Transverse colon (tissue), 4 donors: ENCODE results near the gene ENG.

Source experiments
- POLR2A ChIP-seq: fragments of 450-650 bp; IDR thresholded peaks from one replicate; pipeline ENCODE4 v1.6.1; 2016; ENCODE audit warnings: antibody characterized with exemption, mild to moderate bottlenecking, moderate library complexity
- POLR2AphosphoS5 ChIP-seq, 3 donors: sonication (generic); formaldehyde crosslinking; IDR thresholded peaks; one replicate each; pipeline ENCODE4 v1.6.1; 2016; ENCODE audit warnings: antibody characterized with exemption in 3 of 3
- TF ChIP-seq, protein P1 (sequence below), 5 experiments: fragments of 200-600 bp in 3 of 5; fragments of 450-650 bp in 2 of 5; sonication (generic) in 3 of 5; IDR thresholded peaks; 1 replicate in 2 of 5; 2 replicates in 3 of 5; pipeline ENCODE4 v1.5.1; 2016 to 2017; ENCODE audit warnings: antibody characterized with exemption in 5 of 5, inconsistent platforms in 3 of 5, mild to moderate bottlenecking in 2 of 5, moderate library complexity in 1 of 5

DNA sequence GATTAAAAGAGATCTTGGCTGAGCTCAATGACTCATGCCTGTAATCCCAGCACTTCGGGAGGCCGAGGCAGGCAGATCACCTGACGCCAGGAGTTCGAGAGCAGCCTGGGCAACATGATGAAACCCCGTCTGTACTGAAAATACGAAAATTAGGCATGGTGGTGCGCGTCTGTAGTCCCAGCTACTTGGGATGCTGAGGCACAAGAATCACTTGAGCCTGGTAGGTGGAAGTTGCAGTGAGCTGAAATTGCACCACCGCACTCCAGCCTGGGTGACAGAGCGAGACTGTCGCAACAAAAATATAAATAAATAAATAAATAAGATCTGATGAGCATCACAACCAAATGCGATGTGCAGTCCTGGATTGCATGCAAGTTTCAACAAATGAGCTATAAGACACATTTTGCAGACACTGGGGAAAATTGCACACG is 8.7 kb upstream of the ENG start:
- TF ChIP-seq, protein P1, sequence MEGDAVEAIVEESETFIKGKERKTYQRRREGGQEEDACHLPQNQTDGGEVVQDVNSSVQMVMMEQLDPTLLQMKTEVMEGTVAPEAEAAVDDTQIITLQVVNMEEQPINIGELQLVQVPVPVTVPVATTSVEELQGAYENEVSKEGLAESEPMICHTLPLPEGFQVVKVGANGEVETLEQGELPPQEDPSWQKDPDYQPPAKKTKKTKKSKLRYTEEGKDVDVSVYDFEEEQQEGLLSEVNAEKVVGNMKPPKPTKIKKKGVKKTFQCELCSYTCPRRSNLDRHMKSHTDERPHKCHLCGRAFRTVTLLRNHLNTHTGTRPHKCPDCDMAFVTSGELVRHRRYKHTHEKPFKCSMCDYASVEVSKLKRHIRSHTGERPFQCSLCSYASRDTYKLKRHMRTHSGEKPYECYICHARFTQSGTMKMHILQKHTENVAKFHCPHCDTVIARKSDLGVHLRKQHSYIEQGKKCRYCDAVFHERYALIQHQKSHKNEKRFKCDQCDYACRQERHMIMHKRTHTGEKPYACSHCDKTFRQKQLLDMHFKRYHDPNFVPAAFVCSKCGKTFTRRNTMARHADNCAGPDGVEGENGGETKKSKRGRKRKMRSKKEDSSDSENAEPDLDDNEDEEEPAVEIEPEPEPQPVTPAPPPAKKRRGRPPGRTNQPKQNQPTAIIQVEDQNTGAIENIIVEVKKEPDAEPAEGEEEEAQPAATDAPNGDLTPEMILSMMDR (IDR thresholded peaks at IDR 0.05): no peak
- TF ChIP-seq POLR2AphosphoS5 (IDR thresholded peaks at IDR 0.05): no peak
- TF ChIP-seq POLR2A: no peak
